Transverse colon (tissue), 4 donors: Measurements from ENCODE around the gene DDX1. TPM values are rescaled to one million over a fixed set of nuclear protein-coding genes. Genes with fewer than 3 reads are reported as not detected.

ENCODE experiments used
- DNase-seq: peaks from one replicate; pipeline ENCODE4 v3.0.0-alpha.2; 2019
- H3K27ac ChIP-seq, 4 donors: fragments of 200-600 bp; sonication (generic); 2 replicates each; pipeline ENCODE4 v1.5.1; 2016 to 2018; ENCODE audit warnings: inconsistent platforms in 4 of 4
- H3K27me3 ChIP-seq: fragments of 200-600 bp; sonication (generic); 2 replicates; pipeline ENCODE4 v1.5.1; 2017; ENCODE audit warnings: inconsistent platforms
- H3K36me3 ChIP-seq, 4 donors: fragments of 200-600 bp; sonication (generic); 2 replicates each; pipeline ENCODE4 v1.5.1; 2017 to 2019; ENCODE audit warnings: inconsistent platforms in 4 of 4
- H3K4me1 ChIP-seq, 4 donors: fragments of 200-600 bp; sonication (generic); 2 replicates each; pipeline ENCODE4 v1.5.1; 2017 to 2020; ENCODE audit warnings: inconsistent platforms in 4 of 4
- H3K4me3 ChIP-seq, 4 donors: fragments of 200-600 bp; sonication (generic); 1 replicate in 1 of 4; 2 replicates in 3 of 4; pipeline versions ENCODE4 v1.5.1 to v1.6.1; 2017 to 2019; ENCODE audit warnings: inconsistent platforms in 4 of 4
- H3K9me3 ChIP-seq, 2 donors: fragments of 200-600 bp; sonication (generic); 2 replicates each; pipeline ENCODE4 v1.5.1; 2017 to 2019; ENCODE audit warnings: inconsistent platforms in 2 of 2
- EP300 ChIP-seq: sonication (generic); formaldehyde crosslinking; IDR thresholded peaks from one replicate; pipeline ENCODE4 v1.6.1; 2017; ENCODE audit warnings: antibody characterized with exemption, low read depth
- POLR2A ChIP-seq: fragments of 450-650 bp; IDR thresholded peaks from one replicate; pipeline ENCODE4 v1.6.1; 2016; ENCODE audit warnings: antibody characterized with exemption, mild to moderate bottlenecking, moderate library complexity
- POLR2AphosphoS5 ChIP-seq, 3 donors: sonication (generic); formaldehyde crosslinking; IDR thresholded peaks; one replicate each; pipeline ENCODE4 v1.6.1; 2016; ENCODE audit warnings: antibody characterized with exemption in 3 of 3
- WGBS, 2 donors: methylation state at CpG; one replicate each; pipeline ENCODE4 v1.1.5; 2018; ENCODE audit warnings: low coverage in 1 of 2; 5-methylcytosine and 5-hydroxymethylcytosine counted together
- in situ Hi-C, 4 donors: fragments of 200-750 bp; cut with MboI; loops; one replicate each; pipeline versions ENCODE4 v1.15.0 to v1.15.1; 2017; ENCODE audit warnings: low sequenced_read_pairs in 3 of 4, low pct_ligation_motif_present in 1 of 4, low pct_unique_long_range_greater_than_20kb in 1 of 4
- intact Hi-C: fragments of 100-400 bp; cut with DNase I; formaldehyde crosslinking; loops from one replicate; pipeline ENCODE4 v1.15.1; 2023; ENCODE audit warnings: low total_unique reads
- total RNA-seq, 4 donors: library from RNA; depleted of rRNA; stranded (reverse); fragments of >200 nt; gene quantifications; one replicate each; pipeline ENCODE4 v1.1.0, GENCODE V29; 2016
- TF ChIP-seq, protein P1 (sequence below), 5 experiments: fragments of 200-600 bp in 3 of 5; fragments of 450-650 bp in 2 of 5; sonication (generic) in 3 of 5; IDR thresholded peaks; 1 replicate in 2 of 5; 2 replicates in 3 of 5; pipeline ENCODE4 v1.5.1; 2016 to 2017; ENCODE audit warnings: antibody characterized with exemption in 5 of 5, inconsistent platforms in 3 of 5, mild to moderate bottlenecking in 2 of 5, moderate library complexity in 1 of 5

Gene DDX1
- total RNA-seq, 4 donors from 2014 or later: 18.3 to 61.1 (median 49.9) TPM

DNA sequence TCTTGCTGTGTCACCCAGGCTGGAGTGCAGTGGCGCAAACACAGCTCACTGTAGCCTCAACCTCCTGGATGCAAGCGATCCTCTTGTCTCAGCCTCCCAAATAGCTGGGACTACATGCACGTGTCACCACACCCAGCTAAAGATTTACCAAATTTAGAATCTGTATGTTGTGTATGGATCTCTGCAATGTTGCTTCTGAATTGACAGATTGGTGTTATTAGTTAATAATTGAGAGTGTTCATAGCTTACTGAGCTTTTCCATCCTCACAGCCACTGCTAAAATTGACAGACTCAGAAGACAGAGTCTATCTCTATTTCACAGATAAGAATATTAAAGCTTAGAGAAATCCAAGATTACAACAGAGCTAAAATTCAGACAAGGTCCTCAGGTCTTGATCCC lies 26.3 kb upstream of the DDX1 start:
- Histone ChIP-seq H3K27me3 (no peaks in the 10 kb centered on the region), H3K4me3 (no peak overlapping the region), H3K4me1 (peaks cover 0 to 8% (median 4%) of the 10 kb centered on the region in 4 donors), H3K36me3 (no peaks in the 10 kb centered on the region), H3K27ac (no peak overlapping the region), H3K9me3 (no peaks in the 10 kb centered on the region)
- TF ChIP-seq EP300 (no peak), POLR2A (no peak), POLR2AphosphoS5 (IDR thresholded peaks at IDR 0.05) (no peak)
- TF ChIP-seq, protein P1, sequence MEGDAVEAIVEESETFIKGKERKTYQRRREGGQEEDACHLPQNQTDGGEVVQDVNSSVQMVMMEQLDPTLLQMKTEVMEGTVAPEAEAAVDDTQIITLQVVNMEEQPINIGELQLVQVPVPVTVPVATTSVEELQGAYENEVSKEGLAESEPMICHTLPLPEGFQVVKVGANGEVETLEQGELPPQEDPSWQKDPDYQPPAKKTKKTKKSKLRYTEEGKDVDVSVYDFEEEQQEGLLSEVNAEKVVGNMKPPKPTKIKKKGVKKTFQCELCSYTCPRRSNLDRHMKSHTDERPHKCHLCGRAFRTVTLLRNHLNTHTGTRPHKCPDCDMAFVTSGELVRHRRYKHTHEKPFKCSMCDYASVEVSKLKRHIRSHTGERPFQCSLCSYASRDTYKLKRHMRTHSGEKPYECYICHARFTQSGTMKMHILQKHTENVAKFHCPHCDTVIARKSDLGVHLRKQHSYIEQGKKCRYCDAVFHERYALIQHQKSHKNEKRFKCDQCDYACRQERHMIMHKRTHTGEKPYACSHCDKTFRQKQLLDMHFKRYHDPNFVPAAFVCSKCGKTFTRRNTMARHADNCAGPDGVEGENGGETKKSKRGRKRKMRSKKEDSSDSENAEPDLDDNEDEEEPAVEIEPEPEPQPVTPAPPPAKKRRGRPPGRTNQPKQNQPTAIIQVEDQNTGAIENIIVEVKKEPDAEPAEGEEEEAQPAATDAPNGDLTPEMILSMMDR (IDR thresholded peaks at IDR 0.05): no peak
- in situ Hi-C loops (no loop called here), intact Hi-C loops (no loop called here)
- WGBS, 2 donors: 77% methylated on average over 3 of the region's 3 CpGs; no CpG with 5 or more reads in 1 of the 2 donors
- no peak for DNase-seq

- in situ Hi-C loops: no loop called here
Observed at GRCh38 chr2:15565994-15566671, 25.5 kb upstream of the DDX1 start.

DNA sequence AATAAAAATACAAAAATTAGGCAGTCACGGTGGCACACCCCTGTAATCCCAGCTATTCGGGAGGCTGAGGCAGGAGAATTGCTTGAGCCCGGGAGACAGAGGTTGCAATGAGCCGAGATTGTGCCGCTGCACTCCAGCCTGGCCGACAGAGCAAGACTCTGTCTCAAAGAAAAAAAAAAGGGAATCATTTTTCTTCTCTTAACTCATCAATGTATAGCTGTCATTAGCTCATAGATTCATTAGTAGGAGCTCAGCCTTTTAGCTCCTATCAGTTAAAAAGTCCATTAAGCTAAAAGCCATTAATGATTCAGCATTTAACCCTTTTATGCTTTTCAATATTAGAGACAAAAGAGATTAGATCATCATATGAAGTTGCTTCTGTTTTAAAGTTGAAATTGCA lies 24.8 kb upstream of the DDX1 start:
- H3K4me3 ChIP-seq: no peak overlapping the region
- WGBS, 2 donors: 90 to 100% methylated on average over 1 to 6 of the region's 6 CpGs
- H3K36me3 ChIP-seq: no peaks in the 10 kb centered on the region
- in situ Hi-C loops (no loop called here), intact Hi-C loops (no loop called here)
- no peak overlapping the region for H3K27ac ChIP-seq
- H3K27me3 ChIP-seq: no peaks in the 10 kb centered on the region
- DNase-seq: no peak
- H3K4me1 ChIP-seq: peaks cover 0 to 7% (median 4%) of the 10 kb centered on the region in 4 donors
- TF ChIP-seq POLR2A: no peak
- TF ChIP-seq, protein P1 (IDR thresholded peaks at IDR 0.05): no peak
- no peaks in the 10 kb centered on the region for H3K9me3 ChIP-seq

More at GRCh38 chr2:15565994-15566671, 25.5 kb upstream of the DDX1 start:
- no peaks in the 10 kb centered on the region for H3K9me3 ChIP-seq
- TF ChIP-seq POLR2A: no peak
- TF ChIP-seq, protein P1 (IDR thresholded peaks at IDR 0.05): no peak
- TF ChIP-seq POLR2AphosphoS5 (IDR thresholded peaks at IDR 0.05): no peak
- no peak for TF ChIP-seq EP300
- no peaks in the 10 kb centered on the region for H3K27me3 ChIP-seq
- H3K4me1 ChIP-seq: peaks cover 0 to 8% (median 4%) of the 10 kb centered on the region in 4 donors
- intact Hi-C loops: no loop called here
- H3K27ac ChIP-seq: no peak overlapping the region
- H3K4me3 ChIP-seq: no peak overlapping the region
- no peak for DNase-seq
- H3K36me3 ChIP-seq: no peaks in the 10 kb centered on the region
- 34 to 41% methylated on average over 2 of the region's 2 CpGs for WGBS, 2 donors

DNA sequence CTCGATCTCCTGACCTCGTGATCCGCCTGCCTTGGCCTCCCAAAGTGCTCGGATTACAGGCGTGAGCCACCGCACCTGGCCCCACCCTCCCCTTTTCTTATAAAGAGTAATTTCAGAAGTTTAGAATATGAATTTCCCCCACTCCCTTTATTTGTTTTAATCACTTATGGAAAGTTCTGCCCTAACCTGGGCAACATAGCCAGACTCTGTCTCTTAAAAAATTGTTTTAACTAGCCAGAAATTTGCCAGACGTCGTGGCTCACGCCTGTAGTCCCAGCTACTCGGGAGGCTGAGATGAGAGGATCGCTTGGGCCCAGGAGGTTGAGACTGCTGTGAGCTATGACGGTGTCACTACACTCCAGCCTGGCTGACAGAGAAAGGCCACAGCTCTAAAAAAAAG lies 22.8 kb upstream of the DDX1 start:
- TF ChIP-seq EP300 (no peak), POLR2A (no peak)
- TF ChIP-seq, protein P1 (IDR thresholded peaks at IDR 0.05): no peak
- Histone ChIP-seq H3K9me3 (no peaks in the 10 kb centered on the region), H3K4me3 (no peak overlapping the region), H3K27me3 (no peaks in the 10 kb centered on the region), H3K4me1 (no peaks in the 10 kb centered on the region), H3K36me3 (no peaks in the 10 kb centered on the region), H3K27ac (no peak overlapping the region)
- in situ Hi-C loops: no loop called here
- DNase-seq: no peak
- intact Hi-C loops: no loop called here
- 91 to 97% methylated on average over 5 to 12 of the region's 12 CpGs for WGBS, 2 donors
